CD4-positive, alpha-beta T cell treated with Interleukin-17A for 1 hour (primary cell): ENCODE data around the gene VPS45.
"Not testable (repeated sequence)": the region's sequence is repeated elsewhere in the genome, so short reads cannot be mapped to it uniquely, and the experiment has no call there.

Source experiments
- DNase-seq: peaks from one replicate; pipeline ENCODE4 v3.0.0-alpha.2; 2020

VPS45 gene

GRCh38 chr1:150161747-150162581, 94.4 kb downstream of the VPS45 start:
- DNase-seq = peak; percentile 30

- DNase-seq = no peak
Measured at GRCh38 chr1:150162582-150162861, 94.9 kb downstream of the VPS45 start.

- no peak for DNase-seq
Measured at GRCh38 chr1:150162862-150163706, 95.5 kb downstream of the VPS45 start.

GRCh38 chr1:150164224-150164623, 96.6 kb downstream of the VPS45 start:
- no peak for DNase-seq

GRCh38 chr1:150164779-150165178, 97.2 kb downstream of the VPS45 start:
- no peak for DNase-seq

GRCh38 chr1:150165622-150166612, 98.3 kb downstream of the VPS45 start:
- DNase-seq = peak; percentile 65

- peak; percentile 61 for DNase-seq
Measured at GRCh38 chr1:150168960-150169601, 101.5 kb downstream of the VPS45 start.

- no peak for DNase-seq
Measured at GRCh38 chr1:150171801-150172200, 104.2 kb downstream of the VPS45 start.

- DNase-seq = no peak
Measured at GRCh38 chr1:150173141-150173585, 105.6 kb downstream of the VPS45 start.

- DNase-seq = no peak
Measured at GRCh38 chr1:150176593-150176992, 109.0 kb downstream of the VPS45 start.

GRCh38 chr1:150178548-150178947, 111.0 kb downstream of the VPS45 start:
- no peak for DNase-seq

GRCh38 chr1:150179867-150180266, 112.3 kb downstream of the VPS45 start:
- DNase-seq = no peak

GRCh38 chr1:150180474-150180873, 112.9 kb downstream of the VPS45 start:
- DNase-seq = no peak

- no peak for DNase-seq
Measured at GRCh38 chr1:150182247-150182646, 114.7 kb downstream of the VPS45 start.

- no peak for DNase-seq
Measured at GRCh38 chr1:150183061-150183460, 115.5 kb downstream of the VPS45 start.

- no peak for DNase-seq
Measured at GRCh38 chr1:150185481-150185880, 117.9 kb downstream of the VPS45 start.

GRCh38 chr1:150186438-150186788, 118.8 kb downstream of the VPS45 start:
- DNase-seq = not testable (repeated sequence)

GRCh38 chr1:150186789-150187559, 119.4 kb downstream of the VPS45 start:
- peak; percentile 66 for DNase-seq

GRCh38 chr1:150187560-150187931, 120.0 kb downstream of the VPS45 start:
- no peak for DNase-seq

GRCh38 chr1:150192012-150192411, 124.4 kb downstream of the VPS45 start:
- no peak for DNase-seq

GRCh38 chr1:150194381-150195031, 126.9 kb downstream of the VPS45 start:
- no peak for DNase-seq
